Ascending aorta (tissue), 2 donors: ENCODE results near the gene SLC22A13. TPM values are rescaled to one million over a fixed set of nuclear protein-coding genes. Genes with fewer than 3 reads are reported as not detected.

Experiments used
- DNase-seq, 2 donors: peaks; one replicate each; pipeline ENCODE4 v3.0.0-alpha.2; 2019; ENCODE audit warnings: low spot score in 2 of 2
- H3K27ac ChIP-seq, 2 donors: fragments of 200-600 bp; sonication (generic); one replicate each; pipeline ENCODE4 v1.5.1; 2016 to 2017; ENCODE audit warnings: mild to moderate bottlenecking in 1 of 2
- H3K27me3 ChIP-seq: fragments of 200-600 bp; sonication (generic); one replicate; pipeline ENCODE4 v1.5.1; 2017
- H3K36me3 ChIP-seq, 2 donors: fragments of 200-600 bp; sonication (generic); one replicate each; pipeline ENCODE4 v1.5.1; 2016
- H3K4me1 ChIP-seq, 2 donors: fragments of 200-600 bp; sonication (generic); one replicate each; pipeline ENCODE4 v1.5.1; 2016 to 2017; ENCODE audit warnings: mild to moderate bottlenecking in 1 of 2
- H3K4me3 ChIP-seq, 2 donors: fragments of 200-600 bp; sonication (generic); one replicate each; pipeline ENCODE4 v1.5.1; 2016 to 2017; ENCODE audit warnings: mild to moderate bottlenecking in 1 of 2
- H3K9me3 ChIP-seq, 2 donors: fragments of 200-600 bp; sonication (generic); one replicate each; pipeline ENCODE4 v1.5.1; 2016
- intact Hi-C: fragments of 100-400 bp; cut with DNase I; formaldehyde crosslinking; loops from one replicate; pipeline ENCODE4 v1.15.1; 2023
- total RNA-seq: library from RNA; depleted of rRNA; stranded (reverse); fragments of >200 nt; gene quantifications from one replicate; pipeline ENCODE4 v1.1.0, GENCODE V29; 2016
- TF ChIP-seq, protein P1 (sequence below), 3 experiments: fragments of 200-600 bp in 2 of 3; fragments of 450-650 bp in 1 of 3; sonication (generic) in 2 of 3; IDR thresholded peaks; one replicate each; pipeline ENCODE4 v1.5.1; 2016 to 2019; ENCODE audit warnings: antibody characterized with exemption in 3 of 3, mild to moderate bottlenecking in 1 of 3, moderate library complexity in 1 of 3

Gene SLC22A13, protein sequence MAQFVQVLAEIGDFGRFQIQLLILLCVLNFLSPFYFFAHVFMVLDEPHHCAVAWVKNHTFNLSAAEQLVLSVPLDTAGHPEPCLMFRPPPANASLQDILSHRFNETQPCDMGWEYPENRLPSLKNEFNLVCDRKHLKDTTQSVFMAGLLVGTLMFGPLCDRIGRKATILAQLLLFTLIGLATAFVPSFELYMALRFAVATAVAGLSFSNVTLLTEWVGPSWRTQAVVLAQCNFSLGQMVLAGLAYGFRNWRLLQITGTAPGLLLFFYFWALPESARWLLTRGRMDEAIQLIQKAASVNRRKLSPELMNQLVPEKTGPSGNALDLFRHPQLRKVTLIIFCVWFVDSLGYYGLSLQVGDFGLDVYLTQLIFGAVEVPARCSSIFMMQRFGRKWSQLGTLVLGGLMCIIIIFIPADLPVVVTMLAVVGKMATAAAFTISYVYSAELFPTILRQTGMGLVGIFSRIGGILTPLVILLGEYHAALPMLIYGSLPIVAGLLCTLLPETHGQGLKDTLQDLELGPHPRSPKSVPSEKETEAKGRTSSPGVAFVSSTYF
- total RNA-seq: not detected

DNA sequence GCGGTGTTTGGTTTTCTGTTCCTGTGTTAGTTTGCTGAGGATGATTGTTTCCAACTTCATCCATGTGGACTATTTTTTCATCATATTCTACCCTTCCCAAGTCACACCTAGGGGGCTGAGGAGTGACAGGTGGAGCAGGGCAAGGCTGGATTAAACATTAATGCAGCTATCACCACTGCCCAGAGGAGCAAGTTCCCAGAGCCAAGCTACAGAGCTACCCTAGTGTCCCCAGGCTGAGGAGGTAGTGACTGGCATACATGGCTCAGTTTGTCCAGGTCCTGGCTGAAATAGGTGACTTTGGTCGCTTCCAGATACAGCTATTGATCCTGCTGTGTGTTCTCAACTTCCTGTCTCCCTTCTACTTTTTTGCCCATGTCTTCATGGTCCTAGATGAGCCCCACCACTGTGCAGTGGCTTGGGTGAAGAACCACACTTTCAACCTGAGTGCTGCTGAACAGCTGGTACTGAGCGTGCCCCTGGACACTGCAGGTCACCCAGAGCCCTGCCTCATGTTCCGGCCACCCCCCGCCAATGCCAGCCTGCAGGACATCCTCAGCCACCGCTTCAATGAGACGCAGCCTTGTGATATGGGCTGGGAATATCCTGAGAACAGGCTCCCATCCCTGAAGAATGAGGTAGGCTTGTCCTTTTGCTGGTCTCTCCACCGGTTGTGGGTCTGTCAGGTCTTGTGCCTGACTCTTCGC is at the start of gene SLC22A13:
Gene SLC22A13, plus strand, starts transcription at position 209 of the 704 bp plus-strand sequence. Its CDS starts 49 bp downstream, at position 258.
- Histone ChIP-seq H3K4me1 (no peaks in the 10 kb centered on the region), H3K36me3 (peaks cover 0 to 4% of the 10 kb centered on the region in 2 donors), H3K27ac (no peak within 1 kb of the TSS), H3K4me3 (no peak within 1 kb of the TSS), H3K9me3 (no peaks in the 10 kb centered on the region), H3K27me3 (no peaks in the 10 kb centered on the region)
- intact Hi-C loops: no loop called here
- TF ChIP-seq, protein P1, sequence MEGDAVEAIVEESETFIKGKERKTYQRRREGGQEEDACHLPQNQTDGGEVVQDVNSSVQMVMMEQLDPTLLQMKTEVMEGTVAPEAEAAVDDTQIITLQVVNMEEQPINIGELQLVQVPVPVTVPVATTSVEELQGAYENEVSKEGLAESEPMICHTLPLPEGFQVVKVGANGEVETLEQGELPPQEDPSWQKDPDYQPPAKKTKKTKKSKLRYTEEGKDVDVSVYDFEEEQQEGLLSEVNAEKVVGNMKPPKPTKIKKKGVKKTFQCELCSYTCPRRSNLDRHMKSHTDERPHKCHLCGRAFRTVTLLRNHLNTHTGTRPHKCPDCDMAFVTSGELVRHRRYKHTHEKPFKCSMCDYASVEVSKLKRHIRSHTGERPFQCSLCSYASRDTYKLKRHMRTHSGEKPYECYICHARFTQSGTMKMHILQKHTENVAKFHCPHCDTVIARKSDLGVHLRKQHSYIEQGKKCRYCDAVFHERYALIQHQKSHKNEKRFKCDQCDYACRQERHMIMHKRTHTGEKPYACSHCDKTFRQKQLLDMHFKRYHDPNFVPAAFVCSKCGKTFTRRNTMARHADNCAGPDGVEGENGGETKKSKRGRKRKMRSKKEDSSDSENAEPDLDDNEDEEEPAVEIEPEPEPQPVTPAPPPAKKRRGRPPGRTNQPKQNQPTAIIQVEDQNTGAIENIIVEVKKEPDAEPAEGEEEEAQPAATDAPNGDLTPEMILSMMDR (IDR thresholded peaks at IDR 0.05): no peak
- DNase-seq: no peak

DNA sequence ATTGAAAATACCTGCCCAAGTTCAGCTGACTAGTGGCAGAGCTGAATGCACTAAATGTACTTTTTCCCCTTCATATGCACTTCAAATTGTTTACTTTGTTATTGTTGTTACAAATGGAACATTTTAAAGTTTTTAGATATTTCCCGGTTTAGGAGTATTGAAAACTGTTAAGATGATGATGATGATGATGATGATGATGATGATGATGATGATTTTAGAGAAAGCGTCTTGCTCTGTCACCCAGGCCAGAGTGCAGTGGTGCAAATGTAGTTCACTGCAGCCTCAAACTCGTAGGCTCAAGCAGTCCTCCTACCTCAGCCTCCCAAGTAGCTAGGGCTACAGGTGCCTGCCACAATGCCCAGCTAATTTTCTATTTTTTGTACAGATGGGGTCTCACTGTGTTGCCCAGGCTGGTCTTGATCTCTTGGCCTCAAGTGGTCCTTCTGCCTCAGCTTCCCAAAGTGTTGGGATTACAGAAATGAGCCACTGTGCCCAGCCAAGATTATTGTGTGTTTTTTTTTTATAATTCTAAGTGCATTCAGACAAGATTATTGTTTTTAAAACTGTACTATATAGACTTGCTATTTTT is 45.9 kb upstream of the SLC22A13 start:
- intact Hi-C loops: no loop called here
- no peak overlapping the region for H3K27ac ChIP-seq
- no peaks in the 10 kb centered on the region for H3K4me1 ChIP-seq
- peaks cover 3 to 16% of the 10 kb centered on the region in 2 donors for H3K36me3 ChIP-seq
- no peaks in the 10 kb centered on the region for H3K27me3 ChIP-seq
- H3K4me3 ChIP-seq: no peak overlapping the region
- H3K9me3 ChIP-seq: no peaks in the 10 kb centered on the region
- no peak for DNase-seq
- TF ChIP-seq, protein P1 (IDR thresholded peaks at IDR 0.05): no peak

DNA sequence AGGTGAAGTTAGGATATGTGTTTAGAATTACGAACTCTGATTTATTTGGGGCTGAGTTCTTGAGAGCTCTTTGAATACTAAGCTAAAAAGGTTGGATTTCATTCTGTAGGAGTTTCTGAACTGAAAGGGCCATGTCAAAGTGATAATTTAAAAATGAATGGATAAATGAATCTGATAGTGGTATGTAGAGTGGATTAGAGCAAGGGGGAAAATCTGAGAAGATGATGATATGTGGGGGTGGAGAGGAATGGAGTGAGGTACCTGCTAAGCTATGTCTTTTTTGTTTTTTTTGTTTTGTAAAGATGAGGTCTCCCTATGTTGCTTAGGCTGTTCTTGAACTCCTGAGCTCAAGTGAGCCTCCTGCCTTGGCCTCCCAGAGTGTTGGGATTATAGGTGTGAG is 44.6 kb upstream of the SLC22A13 start:
- no peak overlapping the region for H3K4me3 ChIP-seq
- H3K9me3 ChIP-seq: no peaks in the 10 kb centered on the region
- no peak overlapping the region for H3K27ac ChIP-seq
- TF ChIP-seq, protein P1 (IDR thresholded peaks at IDR 0.05): no peak
- no peaks in the 10 kb centered on the region for H3K4me1 ChIP-seq
- peaks cover 4 to 21% of the 10 kb centered on the region in 2 donors for H3K36me3 ChIP-seq
- DNase-seq: no peak
- intact Hi-C loops: no loop called here
- no peaks in the 10 kb centered on the region for H3K27me3 ChIP-seq

DNA sequence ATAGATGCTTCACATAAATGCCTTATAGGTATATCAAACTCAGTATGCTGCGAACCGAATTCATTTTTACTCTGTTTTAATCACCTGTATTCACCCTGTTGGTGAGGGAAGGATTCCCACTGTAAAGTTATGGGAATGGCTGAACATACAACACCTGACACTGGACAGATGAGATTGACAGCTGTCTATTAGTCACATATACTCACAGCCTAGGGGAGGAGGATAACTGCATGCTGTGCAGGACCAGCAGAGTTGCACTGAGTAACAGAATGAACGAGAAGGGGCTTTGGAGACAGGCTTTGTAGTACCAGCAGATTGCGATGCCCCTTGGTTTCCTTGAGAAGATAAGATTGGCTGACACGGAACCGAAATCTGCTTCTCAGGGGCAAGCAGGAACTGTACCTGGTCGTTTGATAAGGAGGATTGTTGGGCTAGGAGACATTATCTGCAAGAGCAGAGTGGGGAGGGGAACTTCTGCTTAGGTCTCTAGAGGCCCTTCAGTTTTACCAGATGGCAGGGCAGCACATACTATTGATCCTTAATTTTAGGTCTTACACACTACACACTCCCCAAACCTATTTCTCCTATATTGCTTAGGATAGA is 43.5 kb upstream of the SLC22A13 start:
- H3K27ac ChIP-seq: no peak overlapping the region
- H3K4me1 ChIP-seq: no peaks in the 10 kb centered on the region
- no peak overlapping the region for H3K4me3 ChIP-seq
- peaks cover 6 to 21% of the 10 kb centered on the region in 2 donors for H3K36me3 ChIP-seq
- no peaks in the 10 kb centered on the region for H3K27me3 ChIP-seq
- intact Hi-C loops: no loop called here
- DNase-seq: no peak
- H3K9me3 ChIP-seq: no peaks in the 10 kb centered on the region
- TF ChIP-seq, protein P1 (IDR thresholded peaks at IDR 0.05): no peak

DNA sequence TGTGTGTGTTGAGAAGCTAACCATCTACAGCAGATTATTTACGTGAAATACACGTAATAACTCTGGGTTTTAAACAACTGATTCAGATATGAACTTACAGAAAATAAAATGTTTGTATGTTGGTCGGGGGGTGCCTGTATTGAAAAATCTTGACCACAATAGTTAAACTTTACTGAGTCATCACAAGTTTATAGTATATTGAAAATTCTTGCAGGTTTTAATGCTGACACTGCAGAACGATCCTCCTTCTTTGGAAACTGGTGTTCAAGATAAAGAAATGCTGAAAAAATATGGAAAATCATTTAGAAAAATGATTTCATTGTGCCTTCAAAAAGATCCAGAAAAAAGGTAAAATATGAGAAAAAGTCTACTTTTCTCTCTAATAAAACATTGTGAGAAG is 41.3 kb upstream of the SLC22A13 start:
- Histone ChIP-seq H3K27ac (no peak overlapping the region), H3K9me3 (no peaks in the 10 kb centered on the region), H3K27me3 (no peaks in the 10 kb centered on the region), H3K36me3 (peaks cover 8 to 24% of the 10 kb centered on the region in 2 donors), H3K4me3 (no peak overlapping the region), H3K4me1 (peaks cover 0 to 5% of the 10 kb centered on the region in 2 donors)
- TF ChIP-seq, protein P1 (IDR thresholded peaks at IDR 0.05): no peak
- DNase-seq: no peak
- intact Hi-C loops: no loop called here
